Thymus (tissue), 11 donors: ENCODE results near the gene FSD1. TPM values are rescaled to one million over a fixed set of nuclear protein-coding genes. Genes with fewer than 3 reads are reported as not detected.
"Not testable (repeated sequence)": the region's sequence is repeated elsewhere in the genome, so short reads cannot be mapped to it uniquely, and the experiment has no call there.

Experiments used
- DNase-seq, 9 donors: peaks; one replicate each; pipeline ENCODE4 v3.0.0-alpha.2; 2013; ENCODE audit warnings: low spot score in 9 of 9, low read depth in 6 of 9, missing footprints in 1 of 9
- H3K27ac ChIP-seq, 2 donors: one replicate each; pipeline ENCODE4 v1.5.1; 2013; ENCODE audit warnings: control low read depth in 1 of 2, low read depth in 1 of 2, low read length in 1 of 2, mild to moderate bottlenecking in 1 of 2, moderate library complexity in 1 of 2
- H3K27me3 ChIP-seq, 2 donors: one replicate each; pipeline ENCODE4 v1.5.1; 2013; ENCODE audit warnings: low read length in 1 of 2; ENCODE audit not compliant: control insufficient read depth in 2 of 2, insufficient read depth in 1 of 2
- H3K36me3 ChIP-seq, 2 donors: one replicate each; pipeline ENCODE4 v1.5.1; 2013; ENCODE audit warnings: low read length in 1 of 2, mild to moderate bottlenecking in 1 of 2, moderate library complexity in 1 of 2; ENCODE audit not compliant: control insufficient read depth in 2 of 2, insufficient read depth in 2 of 2
- H3K4me1 ChIP-seq, 2 donors: one replicate each; pipeline ENCODE4 v1.5.1; 2013; ENCODE audit warnings: low read length in 2 of 2; ENCODE audit not compliant: control insufficient read depth in 2 of 2, insufficient read depth in 2 of 2
- H3K4me3 ChIP-seq, 2 donors: one replicate each; pipeline ENCODE4 v1.5.1; 2013; ENCODE audit warnings: low read length in 2 of 2, control low read depth in 1 of 2, mild to moderate bottlenecking in 1 of 2
- H3K9me3 ChIP-seq, 2 donors: one replicate each; pipeline ENCODE4 v1.5.1; 2013; ENCODE audit warnings: low read length in 1 of 2, mild to moderate bottlenecking in 1 of 2; ENCODE audit not compliant: control insufficient read depth in 2 of 2, insufficient read depth in 1 of 2
- WGBS: extraction: QIAGEN DNeasy Blood & Tissue Kit; methylation state at CpG from one replicate; pipeline ENCODE4 v1.1.7; 2013; 5-methylcytosine and 5-hydroxymethylcytosine counted together
- polyA plus RNA-seq: library from polyadenylated mRNA; stranded (reverse); fragments of 200-250 nt; gene quantifications from one replicate; pipeline ENCODE4 v1.2.3, GENCODE V29; 2013
- total RNA-seq: library from RNA; stranded (reverse); fragments of 120-200 nt; gene quantifications from one replicate; pipeline ENCODE4 v1.2.4, GENCODE V29; 2013
- donor health status: healthy.

The FSD1 gene
- total and polyA plus RNA-seq, 2 donors, result 4.3 to 19.2 TPM

DNA sequence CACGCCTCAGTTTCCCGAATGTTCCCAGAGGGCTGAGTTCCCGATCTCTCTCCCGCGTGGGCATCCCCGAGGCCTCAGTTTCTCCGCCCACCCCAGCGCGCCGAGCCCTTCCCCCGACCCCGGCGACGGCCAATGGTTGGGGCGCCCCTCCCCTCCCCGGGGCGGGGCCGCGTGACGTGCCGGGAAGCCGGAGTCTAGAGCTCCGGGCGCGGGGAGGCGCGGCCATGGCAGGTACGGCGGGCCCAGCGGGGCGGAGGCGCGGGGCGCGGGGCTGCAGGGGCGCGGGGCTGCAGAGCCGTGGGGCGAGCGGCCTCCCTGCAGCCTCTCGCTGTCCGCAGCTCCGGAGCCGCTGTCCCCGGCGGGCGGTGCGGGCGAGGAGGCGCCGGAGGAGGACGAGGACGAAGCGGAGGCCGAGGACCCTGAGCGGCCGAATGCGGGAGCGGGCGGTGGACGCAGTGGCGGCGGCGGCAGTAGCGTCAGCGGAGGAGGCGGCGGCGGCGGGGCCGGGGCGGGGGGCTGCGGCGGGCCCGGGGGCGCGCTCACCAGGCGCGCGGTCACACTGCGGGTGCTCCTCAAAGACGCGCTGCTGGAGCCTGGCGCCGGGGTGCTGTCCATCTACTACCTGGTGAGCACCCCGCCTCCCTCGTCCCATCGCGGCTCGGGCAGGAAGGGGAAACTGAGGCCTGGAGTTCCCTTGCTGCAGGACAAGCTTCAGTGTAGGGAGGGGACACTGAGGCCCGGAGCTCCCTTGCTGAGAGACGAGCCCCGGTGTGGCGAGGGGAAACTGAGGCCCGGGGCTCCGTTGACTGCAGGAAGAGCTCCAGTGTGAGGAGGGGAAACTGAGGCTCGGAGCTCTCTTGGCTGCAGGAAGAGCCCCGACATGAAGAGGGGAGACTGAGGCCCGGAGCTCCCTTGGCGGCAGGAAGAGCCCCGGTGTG, 39.2 kb downstream of the FSD1 start, which contains the start of gene MPND:
TSS of gene MPND (plus strand) at position 193 of the 938 bp plus-strand sequence. CDS start at position 225, 32 bp downstream.
- Histone ChIP-seq H3K4me3 (peak within 1 kb of the TSS; percentile 68 to 78), H3K36me3 (peaks cover 0 to 6% of the 10 kb centered on the region in 2 donors), H3K4me1 (peaks cover 7 to 25% of the 10 kb centered on the region in 2 donors), H3K27me3 (no peaks in the 10 kb centered on the region), H3K27ac (peak within 1 kb of the TSS; percentile 86 to 95), H3K9me3 (no peaks in the 10 kb centered on the region)
- 6% methylated on average over 101 of the region's 101 CpGs for WGBS
- DNase-seq, result peak; percentile 66 to 96 (median 89)

DNA sequence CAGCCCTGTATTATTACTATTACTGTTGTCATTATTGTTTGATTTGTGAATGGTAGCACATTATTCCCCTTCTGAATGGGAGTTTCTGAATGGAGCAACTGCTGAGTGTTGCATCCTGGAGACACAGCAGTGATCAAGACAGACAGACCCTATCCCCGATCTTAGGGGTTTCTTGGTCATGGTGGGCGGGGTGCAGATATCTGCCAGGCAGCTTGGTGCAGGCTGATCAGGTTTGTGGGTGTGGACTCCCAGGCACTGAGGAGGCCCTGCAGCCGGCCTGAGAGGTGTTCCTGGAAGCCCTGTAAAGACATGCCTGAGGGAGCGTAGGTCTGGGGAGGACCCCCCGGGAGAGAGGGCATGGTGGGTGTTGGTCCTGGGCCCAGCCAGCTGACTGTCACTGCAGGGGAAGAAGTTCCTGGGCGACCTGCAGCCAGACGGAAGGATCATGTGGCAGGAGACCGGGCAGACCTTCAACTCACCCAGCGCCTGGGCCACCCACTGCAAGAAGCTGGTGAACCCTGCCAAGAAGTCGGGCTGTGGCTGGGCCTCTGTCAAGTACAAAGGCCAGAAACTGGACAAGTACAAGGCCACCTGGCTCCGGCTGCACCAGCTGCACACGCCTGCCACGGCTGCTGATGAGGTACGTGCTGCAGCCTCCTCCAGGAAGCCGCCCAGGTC, 41.1 kb downstream of the FSD1 start:
- no peak for DNase-seq
- Histone ChIP-seq H3K27ac (no peak overlapping the region), H3K36me3 (peaks cover 5 to 13% of the 10 kb centered on the region in 2 donors), H3K4me3 (no peak overlapping the region), H3K9me3 (no peaks in the 10 kb centered on the region), H3K4me1 (peaks cover 7 to 20% of the 10 kb centered on the region in 2 donors), H3K27me3 (no peaks in the 10 kb centered on the region)
- 98% methylated on average over 15 of the region's 15 CpGs for WGBS

DNA sequence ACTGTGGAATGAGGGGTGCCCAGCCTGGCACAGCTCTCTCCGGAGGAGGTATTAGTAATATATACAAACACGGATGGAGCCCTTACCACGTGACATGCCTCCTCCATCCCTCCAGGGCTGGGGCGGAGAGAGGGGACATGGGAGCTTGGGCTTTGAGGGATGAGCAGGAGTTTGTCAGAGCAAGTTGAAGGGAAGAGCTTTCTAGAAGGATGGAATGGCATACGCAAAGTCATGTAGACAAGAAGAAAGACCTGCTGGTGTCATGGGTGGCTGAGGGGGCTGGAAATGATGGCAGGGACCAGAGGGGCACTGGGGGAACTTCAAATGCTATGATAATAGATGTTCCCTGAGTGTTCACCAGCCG, 41.6 kb downstream of the FSD1 start:
- WGBS, result 98% methylated on average over 6 of the region's 6 CpGs
- H3K27ac ChIP-seq, result no peak overlapping the region
- H3K4me1 ChIP-seq, result peaks cover 7 to 20% of the 10 kb centered on the region in 2 donors

DNA sequence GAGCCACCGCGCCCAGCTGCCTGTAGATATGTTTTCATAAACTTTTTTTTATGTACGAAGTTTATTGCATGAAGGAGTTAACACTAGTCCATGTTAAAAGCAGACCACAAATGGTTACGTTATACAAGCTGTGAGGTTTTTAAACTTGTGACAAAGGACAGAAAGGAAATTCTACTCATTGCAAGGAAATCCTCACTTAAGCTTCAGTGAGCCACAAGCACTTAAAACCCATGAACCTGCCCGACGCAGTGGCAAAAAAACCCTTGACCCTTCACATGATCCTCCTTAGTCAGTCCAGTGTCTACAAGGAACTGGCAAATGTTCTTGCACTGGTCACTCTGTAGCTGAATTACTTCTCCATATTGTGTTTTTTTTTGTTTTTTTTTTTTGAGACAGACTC, 43.1 kb downstream of the FSD1 start:
- Histone ChIP-seq H3K36me3 (peaks cover 7 to 13% of the 10 kb centered on the region in 2 donors), H3K4me1 (peaks cover 7 to 14% of the 10 kb centered on the region in 2 donors), H3K27me3 (no peaks in the 10 kb centered on the region), H3K27ac (no peak overlapping the region), H3K9me3 (no peaks in the 10 kb centered on the region), H3K4me3 (no peak overlapping the region)
- DNase-seq, result no peak
- 75% methylated on average over 6 of the region's 6 CpGs for WGBS

More for the DNA sequence above, 41.6 kb downstream of the FSD1 start:
- H3K4me3 ChIP-seq, result no peak overlapping the region
- no peaks in the 10 kb centered on the region for H3K27me3 ChIP-seq
- H3K36me3 ChIP-seq, result peaks cover 7 to 13% of the 10 kb centered on the region in 2 donors
- H3K9me3 ChIP-seq, result no peaks in the 10 kb centered on the region
- DNase-seq, result no peak

DNA sequence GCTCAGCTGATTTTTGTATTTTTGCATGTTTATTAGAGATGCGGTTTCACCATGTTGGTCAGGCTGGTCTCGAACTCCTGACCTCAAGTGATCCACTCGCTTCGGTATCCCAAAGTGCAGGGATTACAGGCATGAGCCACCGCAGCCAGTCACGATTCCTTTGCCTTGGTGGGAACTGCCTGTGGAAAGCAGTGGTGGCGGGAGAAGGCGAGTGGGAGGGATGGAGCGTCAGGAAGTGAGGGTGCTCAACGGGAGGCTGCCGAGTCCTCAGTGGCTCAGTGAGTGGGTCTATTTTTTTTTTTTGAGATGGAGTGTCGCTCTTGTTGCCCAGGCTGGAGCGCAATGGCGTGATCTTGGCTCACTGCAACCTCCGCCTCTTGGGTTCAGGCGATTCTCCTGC, 44.8 kb downstream of the FSD1 start:
- H3K9me3 ChIP-seq, H3K27ac ChIP-seq, H3K4me1 ChIP-seq, H3K4me3 ChIP-seq, H3K27me3 ChIP-seq, DNase-seq: not testable (repeated sequence)
- peaks cover 9 to 20% of the 10 kb centered on the region in 2 donors for H3K36me3 ChIP-seq
- WGBS, result 96% methylated on average over 16 of the region's 16 CpGs

DNA sequence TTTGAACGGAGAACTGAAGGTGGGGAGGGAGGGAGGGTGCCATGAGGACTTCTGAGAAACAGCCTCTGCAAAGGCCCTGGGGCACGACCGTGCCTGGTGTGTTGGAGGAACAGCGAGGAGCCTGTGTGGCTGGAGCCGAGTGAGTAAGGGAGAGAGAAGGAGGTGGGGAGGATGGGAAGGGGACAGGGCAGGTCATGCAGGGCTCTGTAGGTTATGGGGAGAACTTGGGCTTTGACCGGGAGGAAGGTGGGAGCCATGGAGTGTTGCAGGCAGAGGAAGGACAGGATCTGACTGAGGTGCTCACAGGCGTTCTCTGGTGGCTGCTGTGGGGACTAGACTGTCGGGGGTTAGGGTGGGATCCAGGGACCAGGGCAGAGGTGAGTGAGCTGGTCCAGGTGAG, 45.7 kb downstream of the FSD1 start:
- Histone ChIP-seq H3K27ac (no peak overlapping the region), H3K36me3 (peaks cover 9 to 22% of the 10 kb centered on the region in 2 donors), H3K27me3 (no peaks in the 10 kb centered on the region), H3K4me1 (no peaks in the 10 kb centered on the region), H3K4me3 (no peak overlapping the region), H3K9me3 (no peaks in the 10 kb centered on the region)
- no peak for DNase-seq
- WGBS, result 96% methylated on average over 8 of the region's 8 CpGs

DNA sequence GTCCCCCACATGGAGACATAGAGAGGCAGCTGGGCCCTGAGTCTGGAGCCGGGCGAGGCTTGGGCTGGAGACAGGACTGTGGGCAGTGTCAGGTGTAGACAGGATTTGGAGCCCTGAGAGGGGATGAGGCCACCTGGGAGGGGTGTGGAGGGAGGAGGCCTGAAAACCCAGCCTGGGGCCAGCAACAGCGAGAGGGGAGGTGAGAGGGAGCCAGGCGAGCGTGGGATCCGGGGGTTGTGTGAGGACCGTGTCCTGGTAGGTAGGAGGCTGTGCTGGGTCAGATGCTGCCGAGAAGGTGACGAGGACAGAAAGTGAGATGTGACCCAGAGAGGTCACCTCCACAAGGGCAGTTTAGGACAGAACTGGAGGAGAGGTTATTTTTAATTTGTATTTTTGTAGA, 46.3 kb downstream of the FSD1 start:
- no peak for DNase-seq
- 99% methylated on average over 9 of the region's 9 CpGs for WGBS
- no peak overlapping the region for H3K4me3 ChIP-seq

DNA sequence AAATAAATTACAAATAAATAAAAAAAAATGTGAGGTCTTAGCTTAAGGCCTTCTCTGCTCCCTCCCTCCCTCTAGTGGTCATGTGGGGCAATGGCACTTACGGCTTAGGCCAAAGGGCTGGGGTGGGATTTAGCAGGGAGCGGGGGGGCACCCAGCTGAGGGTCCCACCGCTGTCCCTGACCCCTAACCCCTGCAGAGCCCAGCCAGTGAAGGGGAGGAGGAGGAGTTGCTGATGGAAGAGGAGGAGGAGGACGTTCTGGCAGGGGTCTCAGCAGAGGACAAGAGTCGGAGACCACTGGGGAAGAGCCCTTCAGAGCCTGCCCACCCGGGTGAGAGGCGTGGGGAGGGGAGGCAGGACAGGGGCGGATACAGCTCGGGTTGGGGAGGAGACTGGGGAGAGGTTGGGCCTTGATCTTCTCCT, 48.3 kb downstream of the FSD1 start:
- Histone ChIP-seq H3K4me3 (no peak overlapping the region), H3K27ac (no peak overlapping the region), H3K27me3 (no peaks in the 10 kb centered on the region), H3K4me1 (no peaks in the 10 kb centered on the region), H3K36me3 (peaks cover 11 to 22% of the 10 kb centered on the region in 2 donors), H3K9me3 (no peaks in the 10 kb centered on the region)
- peak in 6 of 9 donors; percentile 39 to 70 (median 54) for DNase-seq
- WGBS, result 67% methylated on average over 9 of the region's 9 CpGs

More for the DNA sequence above, 46.3 kb downstream of the FSD1 start:
- Histone ChIP-seq H3K27me3 (no peaks in the 10 kb centered on the region), H3K36me3 (peaks cover 9 to 18% of the 10 kb centered on the region in 2 donors), H3K9me3 (no peaks in the 10 kb centered on the region), H3K4me1 (no peaks in the 10 kb centered on the region), H3K27ac (no peak overlapping the region)

DNA sequence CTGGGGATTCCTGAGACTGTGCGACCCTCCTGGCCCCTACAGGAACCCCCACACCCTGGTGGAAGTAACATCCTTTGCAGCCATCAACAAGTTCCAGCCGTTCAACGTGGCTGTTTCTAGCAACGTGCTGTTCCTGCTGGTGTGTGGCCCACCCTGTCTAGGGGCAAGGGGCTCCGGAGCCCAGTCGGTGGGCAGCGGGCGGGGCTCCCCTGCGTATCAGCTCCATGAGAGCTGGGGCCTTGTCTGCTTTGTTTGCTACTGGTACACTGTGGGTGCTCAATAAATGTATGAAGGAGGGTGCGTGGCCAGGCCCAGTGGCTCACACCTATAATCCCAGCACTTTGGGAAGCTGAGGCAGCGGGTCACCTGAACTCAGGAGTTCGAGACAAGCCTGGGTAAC, 49.9 kb downstream of the FSD1 start:
- 96% methylated on average over 12 of the region's 12 CpGs for WGBS
- H3K4me3 ChIP-seq, result no peak overlapping the region
- H3K36me3 ChIP-seq, result peaks cover 21 to 33% of the 10 kb centered on the region in 2 donors
- H3K4me1 ChIP-seq, result no peaks in the 10 kb centered on the region
- no peak overlapping the region for H3K27ac ChIP-seq
- H3K27me3 ChIP-seq, result no peaks in the 10 kb centered on the region
- DNase-seq, result no peak
- no peaks in the 10 kb centered on the region for H3K9me3 ChIP-seq
